WTC11 (cell line): Measurements from ENCODE around the gene KSR1. TPM values are rescaled to one million over a fixed set of nuclear protein-coding genes. Genes with fewer than 3 reads are reported as not detected.

ENCODE experiments used
- ATAC-seq: fragments of 200-7000 bp; cut with Tn5 transposase; 2 replicates; pipeline ENCODE4 v1.10.0; 2021; ENCODE audit warnings: mild to moderate bottlenecking, moderate library complexity
- CTCF ChIA-PET: fragments of 300-600 bp; sonication (Branson Sonifier 250); formaldehyde crosslinking; loops from one replicate; lab custom pipeline; 2021; ENCODE audit warnings: antibody characterized with exemption; lab: Charles Lee
- POLR2A ChIA-PET: fragments of 350-600 bp; sonication (Branson Sonifier 250); formaldehyde crosslinking; loops from one replicate; lab custom pipeline; 2021; ENCODE audit warnings: antibody characterized with exemption; lab: Charles Lee
- DNase-seq: peaks from one replicate; pipeline ENCODE4 v3.0.0; 2021; ENCODE audit warnings: low spot score
- H3K27ac Mint-ChIP-seq: 2 replicates; pipeline ENCODE4 v1.8.0; 2021; ENCODE audit warnings: mixed read lengths
- H3K27me3 Mint-ChIP-seq: 2 replicates; pipeline ENCODE4 v1.8.0; 2021; ENCODE audit warnings: low read depth, mild to moderate bottlenecking, moderate library complexity, mixed read lengths
- H3K36me3 Mint-ChIP-seq: 2 replicates; pipeline ENCODE4 v1.8.0; 2021; ENCODE audit warnings: mixed read lengths
- H3K4me1 Mint-ChIP-seq: 2 replicates; pipeline ENCODE4 v1.8.0; 2022; ENCODE audit warnings: mixed read lengths
- H3K4me3 Mint-ChIP-seq: 2 replicates; pipeline ENCODE4 v1.8.0; 2021; ENCODE audit warnings: mild to moderate bottlenecking, moderate library complexity, mixed read lengths
- H3K9me3 Mint-ChIP-seq: 2 replicates; pipeline ENCODE4 v1.8.0; 2021; ENCODE audit warnings: mixed read lengths
- ATF3 ChIP-seq: sonication (generic); formaldehyde crosslinking; conservative IDR thresholded peaks from 2 replicates; pipeline ENCODE4 v1.8.1; 2022; ENCODE audit warnings: mild to moderate bottlenecking, missing genetic modification reagents
- CREB1 ChIP-seq: sonication (generic); formaldehyde crosslinking; IDR thresholded peaks from 2 replicates; pipeline ENCODE4 v1.8.0; 2023; ENCODE audit warnings: mild to moderate bottlenecking, missing genetic modification reagents
- CTCF ChIP-seq: fragments of 200-600 bp; IDR thresholded peaks from 2 replicates; pipeline ENCODE4 v1.8.0; 2022; ENCODE audit warnings: antibody characterized with exemption
- E2F1 ChIP-seq: sonication (generic); formaldehyde crosslinking; IDR thresholded peaks from 2 replicates; pipeline ENCODE4 v1.8.0; 2022; ENCODE audit warnings: mild to moderate bottlenecking, missing genetic modification reagents
- ESRRA ChIP-seq: sonication (generic); formaldehyde crosslinking; IDR thresholded peaks from 2 replicates; pipeline ENCODE4 v1.8.1; 2022; ENCODE audit warnings: mild to moderate bottlenecking, missing genetic modification reagents, borderline replicate concordance
- ETV6 ChIP-seq: sonication (generic); formaldehyde crosslinking; IDR thresholded peaks from 2 replicates; pipeline ENCODE4 v1.8.1; 2022; ENCODE audit warnings: mild to moderate bottlenecking, missing genetic modification reagents
- FOXP4 ChIP-seq: sonication (generic); formaldehyde crosslinking; IDR thresholded peaks from 2 replicates; pipeline ENCODE4 v1.8.0; 2022; ENCODE audit warnings: mild to moderate bottlenecking, missing genetic modification reagents
- GABPB1 ChIP-seq: sonication (generic); formaldehyde crosslinking; IDR thresholded peaks from 2 replicates; pipeline ENCODE4 v1.8.1; 2023; ENCODE audit warnings: mild to moderate bottlenecking, missing genetic modification reagents
- GRHL2 ChIP-seq: fragments of 250-450 bp; sonication (Bioruptor Pico); IDR thresholded peaks from 2 replicates; pipeline ENCODE4 v1.8.0; 2022; ENCODE audit warnings: mild to moderate bottlenecking, moderate library complexity; ENCODE audit not compliant: insufficient replicate concordance, severe bottlenecking
- HMGXB4 ChIP-seq: sonication (generic); formaldehyde crosslinking; IDR thresholded peaks from 2 replicates; pipeline ENCODE4 v1.8.1; 2023; ENCODE audit warnings: mild to moderate bottlenecking, moderate library complexity, missing genetic modification reagents
- MYBL2 ChIP-seq: sonication (generic); formaldehyde crosslinking; IDR thresholded peaks from 2 replicates; pipeline ENCODE4 v1.8.1; 2023; ENCODE audit warnings: mild to moderate bottlenecking, moderate library complexity, missing genetic modification reagents
- NFE2L1 ChIP-seq: sonication (generic); formaldehyde crosslinking; IDR thresholded peaks from 2 replicates; pipeline ENCODE4 v1.8.1; 2023; ENCODE audit warnings: missing genetic modification reagents
- RELA ChIP-seq: sonication (generic); formaldehyde crosslinking; IDR thresholded peaks from 2 replicates; pipeline ENCODE4 v1.8.1; 2022; ENCODE audit warnings: missing genetic modification reagents, mild to moderate bottlenecking, borderline replicate concordance
- SP1 ChIP-seq: sonication (generic); formaldehyde crosslinking; conservative IDR thresholded peaks from 2 replicates; pipeline ENCODE4 v1.8.1; 2022; ENCODE audit warnings: missing genetic modification reagents
- TEAD1 ChIP-seq: sonication (generic); formaldehyde crosslinking; IDR thresholded peaks from 2 replicates; pipeline ENCODE4 v1.8.0; 2022; ENCODE audit warnings: mild to moderate bottlenecking, missing genetic modification reagents
- ZNF121 ChIP-seq: sonication (generic); formaldehyde crosslinking; IDR thresholded peaks from 2 replicates; pipeline ENCODE4 v1.8.0; 2023; ENCODE audit warnings: missing genetic modification reagents
- ZNF263 ChIP-seq: sonication (generic); formaldehyde crosslinking; IDR thresholded peaks from 2 replicates; pipeline ENCODE4 v1.8.1; 2022; ENCODE audit warnings: low read depth, mild to moderate bottlenecking, moderate library complexity, missing genetic modification reagents
- ZNF281 ChIP-seq: sonication (generic); formaldehyde crosslinking; IDR thresholded peaks from 2 replicates; pipeline ENCODE4 v1.8.0; 2023; ENCODE audit warnings: mild to moderate bottlenecking, missing genetic modification reagents
- ZNF317 ChIP-seq: sonication (generic); formaldehyde crosslinking; IDR thresholded peaks from 2 replicates; pipeline ENCODE4 v1.8.1; 2023; ENCODE audit warnings: low read depth, mild to moderate bottlenecking, moderate library complexity, missing genetic modification reagents, borderline replicate concordance
- ZNF416 ChIP-seq: fragments of 250-450 bp; sonication (Bioruptor Pico); IDR thresholded peaks from 2 replicates; pipeline ENCODE4 v1.9.0; 2021; ENCODE audit warnings: mild to moderate bottlenecking, inconsistent platforms
- ZNF423 ChIP-seq: fragments of 250-450 bp; sonication (Bioruptor Pico); IDR thresholded peaks from 2 replicates; pipeline ENCODE4 v2.1.2; 2022; ENCODE audit warnings: mild to moderate bottlenecking, moderate library complexity
- ZNF425 ChIP-seq: fragments of 250-450 bp; sonication (Bioruptor Pico); conservative IDR thresholded peaks from 2 replicates; pipeline ENCODE4 v1.9.0; 2021; ENCODE audit warnings: mild to moderate bottlenecking
- ZNF671 ChIP-seq: fragments of 250-450 bp; sonication (Bioruptor Pico); IDR thresholded peaks from 2 replicates; pipeline ENCODE4 v1.8.0; 2021; ENCODE audit warnings: mild to moderate bottlenecking
- total RNA-seq: library from RNA; stranded (reverse); gene quantifications from 3 replicates; pipeline ENCODE4 v1.2.3, GENCODE V29; 2021

The KSR1 gene
- total RNA-seq, 1 experiment from 2014 or later: 45.5 TPM

GRCh38 chr17:27588354-27588753 is 132.1 kb downstream of the KSR1 start:
- ChIA-PET POLR2A (no interaction called here), CTCF (interaction anchor here (0.9 to 1.5 kb wide), 3 partner anchors 11 to 132 kb away, joined by 3 to 6 read pairs (median 5); partner anchors contain the start of gene KSR1)
- Mint-ChIP-seq H3K36me3 (peaks cover 2% of the 10 kb centered on the region; the same call in 1 of the 2 replicates), H3K27ac (no peak overlapping the region; the same call in 1 of the 2 replicates), H3K4me1 (peaks cover 14% of the 10 kb centered on the region), H3K4me3 (no peak overlapping the region), H3K9me3 (no peaks in the 10 kb centered on the region), H3K27me3 (no peaks in the 10 kb centered on the region)
- ATAC-seq (no peak), DNase-seq (no peak)
- TF ChIP-seq MYBL2 (CRISPR knock-in tag): no peak
- TF ChIP-seq ATF3: no peak
- TF ChIP-seq FOXP4 (CRISPR knock-in tag): no peak
- no peak for TF ChIP-seq ZNF423 (CRISPR knock-in tag)
- TF ChIP-seq HMGXB4 (CRISPR knock-in tag): no peak
- no peak for TF ChIP-seq GRHL2 (CRISPR knock-in tag)
- TF ChIP-seq ZNF425 (CRISPR knock-in tag): no peak
- no peak for TF ChIP-seq RELA
- no peak for TF ChIP-seq ZNF416 (CRISPR knock-in tag)
- no peak for TF ChIP-seq ETV6 (CRISPR knock-in tag)
- no peak for TF ChIP-seq ESRRA
- TF ChIP-seq ZNF317 (CRISPR knock-in tag): no peak
- no peak for TF ChIP-seq CREB1
- TF ChIP-seq ZNF263 (CRISPR knock-in tag): no peak
- TF ChIP-seq NFE2L1 (CRISPR knock-in tag): no peak
- TF ChIP-seq GABPB1 (CRISPR knock-in tag): no peak

- ChIA-PET CTCF (interaction anchor here (1.1 to 3.7 kb wide), 3 partner anchors 12 to 135 kb away, joined by 4 to 15 read pairs (median 9); partner anchors contain the start of gene KSR1), POLR2A (no interaction called here)
- Mint-ChIP-seq H3K27ac (no peak overlapping the region; the same call in 1 of the 2 replicates), H3K9me3 (no peaks in the 10 kb centered on the region), H3K4me1 (peaks cover 14% of the 10 kb centered on the region), H3K4me3 (no peak overlapping the region), H3K27me3 (no peaks in the 10 kb centered on the region), H3K36me3 (no peaks in the 10 kb centered on the region; the same call in 1 of the 2 replicates)
- DNase-seq (no peak), ATAC-seq (no peak)
- TF ChIP-seq CTCF (no peak), ZNF121 (CRISPR knock-in tag) (no peak), ZNF281 (no peak), SP1 (no peak), FOXP4 (CRISPR knock-in tag) (no peak), E2F1 (CRISPR knock-in tag) (no peak), ZNF671 (CRISPR knock-in tag) (no peak), TEAD1 (no peak)
These were observed 134.6 kb downstream of the KSR1 start for GRCh38 chr17:27590864-27591263.
